Colon (tissue), 2 donors: ENCODE data around the gene GIGYF2.
"Not testable (repeated sequence)": the region's sequence is repeated elsewhere in the genome, so short reads cannot be mapped to it uniquely, and the experiment has no call there.

ENCODE experiments used
- FAIRE-seq: peaks from 2 replicates; lab custom pipeline; 2012; peaks lifted over from hg19 to GRCh38; lab: Jason Lieb, UNC
- donor health status: control.
- donor health status: control.

GIGYF2 gene

DNA sequence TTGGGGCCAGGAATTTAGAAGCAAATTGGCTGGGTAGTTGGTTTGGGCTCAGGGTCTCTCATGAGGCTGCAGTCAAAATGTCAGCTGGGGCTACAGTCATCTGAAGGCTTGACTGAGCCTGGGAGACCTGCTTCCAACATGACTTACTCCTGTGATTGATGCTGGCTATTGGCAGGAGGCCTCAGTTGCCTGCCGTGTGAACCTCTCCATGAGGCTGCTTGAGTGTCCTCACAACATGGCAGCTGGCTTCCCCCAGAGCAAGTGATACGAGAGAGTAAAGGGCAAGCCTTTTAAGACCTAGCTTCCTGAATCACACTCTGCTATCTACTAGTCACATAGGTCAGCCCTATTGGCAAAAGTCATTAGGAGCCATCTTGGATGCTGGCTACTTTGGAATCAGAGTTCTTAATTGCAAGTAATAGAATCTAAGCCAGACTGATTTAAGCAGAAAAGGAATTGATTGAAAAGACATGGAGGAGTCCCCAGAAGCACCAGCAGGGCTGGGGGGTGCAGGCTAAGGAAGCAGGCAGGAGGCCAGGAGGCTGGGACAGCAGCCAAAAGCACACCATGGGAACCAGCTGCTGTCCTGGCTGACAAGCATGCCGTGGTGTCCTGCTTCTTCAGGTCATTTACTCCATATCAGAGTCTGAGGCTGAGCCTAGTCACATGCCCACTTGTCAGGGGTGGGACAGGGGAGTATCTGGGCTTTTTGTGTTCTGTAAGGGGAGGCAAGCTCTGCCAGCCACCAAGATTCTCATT, 7.8 kb upstream of the GIGYF2 start:
- no peak for FAIRE-seq

DNA sequence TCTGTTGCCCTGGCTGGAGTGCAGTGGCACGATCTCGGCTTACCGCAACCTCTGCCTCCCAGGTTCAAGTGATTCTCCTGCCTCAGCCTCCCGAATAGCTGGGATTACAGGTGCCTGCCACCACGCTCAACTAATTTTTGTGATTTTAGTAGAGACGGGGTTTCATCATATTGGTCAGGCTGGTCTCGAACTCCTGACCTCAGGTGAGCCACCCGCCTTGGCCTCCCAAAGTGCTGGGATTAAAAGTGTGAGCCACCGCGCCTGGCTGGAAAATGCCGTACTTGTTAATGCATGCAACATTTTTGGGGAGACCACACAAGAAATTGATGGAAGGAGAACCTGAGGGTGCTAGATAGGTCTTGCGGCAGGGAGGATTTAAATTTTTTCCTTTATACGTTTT, 6.0 kb upstream of the GIGYF2 start:
- FAIRE-seq = not testable (repeated sequence)

DNA sequence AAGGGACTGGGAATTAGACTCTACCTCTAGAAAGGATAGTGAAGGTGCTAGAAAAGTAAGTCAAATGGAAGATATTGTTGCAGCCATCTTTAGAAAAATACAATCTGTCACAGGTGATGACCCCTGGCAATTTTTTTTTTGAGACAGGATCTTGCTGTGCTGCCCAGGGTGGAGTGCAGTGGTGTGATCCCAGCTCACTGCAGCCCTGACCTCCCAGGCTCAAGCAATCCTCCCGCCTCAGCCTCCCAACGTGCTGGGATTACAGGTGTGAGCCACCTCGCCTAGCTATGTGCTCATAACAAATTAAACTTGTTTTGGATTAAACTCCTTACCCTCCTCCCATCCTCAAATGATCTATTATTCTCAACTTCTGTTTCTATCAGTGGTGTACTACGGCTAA, 3.8 kb upstream of the GIGYF2 start:
- no peak for FAIRE-seq

DNA sequence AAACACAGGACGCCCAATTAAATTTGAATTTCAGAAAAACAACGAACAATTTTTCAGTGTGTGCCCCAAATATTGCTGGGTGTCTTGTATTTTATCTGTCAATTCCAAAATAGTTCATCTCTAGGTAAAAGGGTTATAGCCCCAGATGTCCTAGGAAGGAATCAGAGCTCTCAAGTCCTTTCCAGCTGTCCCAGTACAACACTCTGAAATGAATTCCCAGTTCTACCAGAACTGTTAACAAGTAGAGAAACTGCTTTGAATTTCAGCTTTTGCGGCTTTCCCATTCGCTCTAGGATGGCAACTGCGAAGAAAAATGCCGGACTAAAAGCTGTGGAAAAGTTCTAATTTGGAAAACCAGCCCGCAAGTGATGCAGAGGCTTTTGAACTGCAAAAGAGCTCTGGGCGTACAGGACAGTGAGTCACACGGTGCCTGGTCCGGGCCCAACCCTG, 497 bp upstream of the GIGYF2 start:
- FAIRE-seq = no peak

DNA sequence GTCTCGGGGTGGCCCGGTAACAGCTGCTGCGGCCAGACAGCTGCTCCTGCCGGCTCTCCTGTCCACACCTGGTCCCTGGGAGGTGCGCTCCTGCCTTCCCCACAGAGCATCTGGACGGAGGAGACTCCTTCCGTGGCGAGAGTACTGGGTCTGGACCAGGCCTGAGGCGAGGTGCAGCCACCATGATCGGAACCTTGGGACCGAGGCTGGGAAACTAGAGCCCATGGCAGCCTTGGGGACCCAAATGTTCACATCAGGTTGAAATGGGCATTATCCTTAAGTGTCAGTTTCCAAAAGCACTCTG, 628 bp downstream of the GIGYF2 start:
- no peak for FAIRE-seq

DNA sequence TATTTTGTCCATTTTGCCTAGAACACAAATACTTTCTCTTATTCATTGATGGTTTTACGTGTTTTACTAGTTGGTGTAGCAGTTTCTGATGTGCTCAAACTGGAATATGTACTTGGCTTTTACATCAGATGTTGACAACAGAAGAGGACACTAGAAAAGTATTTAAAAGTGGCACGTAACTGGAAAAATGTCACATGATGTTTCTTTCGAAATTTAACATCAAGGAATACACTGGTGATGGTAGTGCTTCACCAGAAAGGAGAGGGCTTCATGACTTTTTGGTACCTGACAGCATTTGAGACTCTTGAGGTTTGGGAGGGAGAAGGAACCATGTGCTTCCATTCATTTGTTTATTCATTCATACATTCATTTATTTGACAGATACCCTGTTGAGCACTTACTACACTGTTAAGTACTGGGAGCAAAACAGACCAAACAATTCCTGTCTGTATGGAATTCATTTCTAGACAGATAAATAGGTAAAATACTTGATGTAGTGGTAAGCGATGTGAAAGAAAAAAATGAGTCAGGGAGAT, 1.5 kb downstream of the GIGYF2 start:
- no peak for FAIRE-seq

DNA sequence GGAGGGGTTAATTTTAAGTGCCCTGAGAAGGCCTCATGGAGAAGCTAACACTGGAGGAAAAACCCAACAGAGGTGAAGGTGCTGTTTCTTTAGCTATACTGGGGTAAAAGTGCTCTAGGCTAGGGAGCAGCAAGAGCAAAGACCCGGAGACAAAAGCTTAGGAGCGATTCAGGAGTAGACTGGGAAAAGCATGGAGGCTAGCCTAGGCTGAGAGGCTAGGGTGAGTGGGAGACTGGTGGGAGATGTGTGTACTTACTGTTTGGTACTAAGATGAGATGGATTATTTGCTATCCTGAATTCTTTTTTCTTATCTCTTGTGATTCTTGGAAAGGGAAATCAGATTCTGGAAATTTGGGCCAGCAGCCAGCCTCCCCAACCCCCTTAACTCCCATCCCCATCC, 2.0 kb downstream of the GIGYF2 start:
- no peak for FAIRE-seq

DNA sequence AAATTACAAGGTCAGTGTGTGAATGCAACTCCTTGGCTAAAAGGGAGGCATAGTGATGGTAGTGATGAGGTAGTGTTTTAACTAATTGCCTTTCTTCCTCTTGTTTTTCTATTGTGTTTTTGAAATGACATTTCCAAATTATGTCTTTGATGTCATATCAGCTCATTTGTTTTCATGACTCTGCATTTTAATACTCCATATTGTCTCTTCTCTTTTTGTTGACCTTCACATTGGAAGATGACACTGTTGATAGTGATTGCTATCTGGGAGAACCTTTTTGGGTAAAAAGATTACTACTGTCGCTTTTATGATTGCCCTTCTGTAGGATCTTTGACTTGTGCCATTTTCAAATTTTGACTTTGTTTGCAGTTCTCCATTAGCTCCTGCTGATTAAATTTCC, 3.0 kb downstream of the GIGYF2 start:
- FAIRE-seq = no peak

DNA sequence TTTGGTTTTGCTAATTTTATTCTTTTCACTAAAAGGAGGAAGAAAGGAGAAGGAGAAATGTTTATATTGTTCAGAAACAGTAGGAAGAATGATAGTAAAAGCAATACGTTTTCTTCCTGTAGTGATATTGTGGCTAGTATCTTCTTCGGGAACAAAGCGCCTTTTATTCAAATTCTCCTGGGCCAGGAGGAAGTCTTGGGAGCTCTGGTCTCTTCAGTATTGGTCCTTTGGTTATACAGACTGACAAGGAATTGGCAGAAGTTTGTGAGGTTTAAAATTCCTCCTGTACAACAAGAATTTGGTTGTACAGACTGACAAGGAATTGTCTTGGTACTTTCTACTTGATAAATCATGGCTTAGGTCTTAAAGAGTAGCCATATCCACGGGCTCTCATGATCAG, 9.9 kb downstream of the GIGYF2 start:
- no peak for FAIRE-seq

DNA sequence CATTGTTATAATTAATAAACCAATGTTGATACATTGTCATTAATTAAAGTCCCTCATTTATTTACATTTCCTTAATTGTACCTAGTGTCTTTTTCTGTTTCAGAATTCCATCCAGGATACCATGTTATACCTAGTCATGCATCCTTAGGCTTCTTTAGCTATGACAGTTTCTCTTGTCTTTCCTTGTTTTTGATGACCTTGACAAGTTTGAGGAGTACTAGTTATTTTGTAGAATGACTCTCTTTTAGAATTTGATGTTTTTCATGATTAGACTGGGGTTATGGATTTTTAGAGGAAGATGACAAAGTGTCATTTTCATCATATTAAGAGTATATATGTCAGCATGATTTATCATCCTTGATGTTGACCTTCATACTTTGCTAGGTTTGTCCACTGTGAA, 16.4 kb downstream of the GIGYF2 start:
- FAIRE-seq = no peak

DNA sequence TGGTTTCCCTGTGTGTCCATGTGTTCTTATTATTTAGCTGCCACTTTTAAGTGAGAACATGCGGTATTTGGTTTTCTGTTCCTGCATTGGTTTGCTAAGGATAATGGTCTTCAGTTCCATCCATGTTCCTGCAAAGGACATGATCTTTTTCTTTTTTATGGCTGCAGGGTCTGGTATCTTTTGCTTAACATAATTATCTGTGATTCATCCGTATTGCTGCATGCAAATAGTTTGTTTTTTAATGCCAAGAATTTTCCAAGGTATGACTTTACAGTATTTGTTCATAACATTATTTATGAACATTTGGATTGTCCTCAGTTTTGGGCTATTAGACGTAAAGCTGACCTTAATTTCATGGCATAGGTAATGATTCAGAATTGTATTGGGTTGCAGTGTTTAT, 17.8 kb downstream of the GIGYF2 start:
- FAIRE-seq = no peak

DNA sequence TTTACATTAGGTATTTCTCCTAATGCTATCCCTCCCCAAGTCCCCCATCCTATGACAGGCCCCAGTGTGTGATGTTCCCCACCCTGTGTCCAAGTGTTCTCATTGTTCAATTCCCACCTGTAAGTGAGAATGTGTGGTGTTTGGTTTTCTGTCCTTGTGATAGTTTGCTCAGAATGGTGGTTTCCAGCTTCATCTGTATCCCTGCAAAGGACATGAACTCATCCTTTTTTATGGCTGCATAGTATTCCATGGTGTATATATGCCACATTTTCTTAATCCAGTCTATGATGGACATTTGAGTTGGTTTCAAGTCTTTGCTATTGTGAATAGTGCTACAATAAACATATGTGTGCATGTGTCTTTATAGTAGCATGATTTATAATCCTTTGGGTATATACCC, 22.9 kb downstream of the GIGYF2 start:
- not testable (repeated sequence) for FAIRE-seq

DNA sequence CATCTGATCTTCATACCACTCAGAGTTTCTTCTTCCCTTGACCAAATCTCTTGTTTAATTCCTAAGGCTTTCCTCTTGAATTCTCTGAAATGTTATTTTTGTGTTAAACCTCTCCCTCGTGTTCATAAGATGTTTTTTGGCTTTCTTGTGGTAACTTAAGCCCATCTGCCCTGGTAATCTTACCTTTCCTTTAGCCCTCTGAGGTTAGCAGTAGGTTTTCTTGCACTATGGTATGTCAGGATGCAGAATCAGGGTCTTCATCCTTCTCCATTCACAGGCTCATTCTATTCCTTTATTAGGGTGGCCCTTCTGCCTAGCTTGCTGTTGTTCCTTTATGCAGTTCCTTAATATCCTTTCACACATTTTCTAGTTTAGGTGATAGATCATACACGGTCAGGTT, 24.1 kb downstream of the GIGYF2 start:
- FAIRE-seq = no peak

DNA sequence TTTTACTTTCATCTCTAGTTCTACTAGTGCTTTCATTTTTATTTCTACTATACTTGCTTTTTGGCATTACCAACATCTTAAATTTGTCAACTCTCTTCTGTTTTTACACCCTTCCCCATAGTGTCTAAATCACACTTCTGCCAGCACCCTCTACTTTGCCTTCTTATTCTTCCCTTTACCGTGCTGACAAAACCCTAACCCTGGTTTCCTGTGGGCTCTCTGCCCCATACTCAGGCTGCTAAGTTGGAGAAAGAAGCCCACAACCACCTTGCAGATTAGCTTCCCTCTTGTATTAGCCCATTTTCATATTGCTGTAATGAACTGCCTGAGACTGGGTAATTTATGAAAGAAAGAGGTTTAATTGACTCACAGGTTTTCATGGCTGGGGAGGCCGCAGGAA, 24.8 kb downstream of the GIGYF2 start:
- no peak for FAIRE-seq

DNA sequence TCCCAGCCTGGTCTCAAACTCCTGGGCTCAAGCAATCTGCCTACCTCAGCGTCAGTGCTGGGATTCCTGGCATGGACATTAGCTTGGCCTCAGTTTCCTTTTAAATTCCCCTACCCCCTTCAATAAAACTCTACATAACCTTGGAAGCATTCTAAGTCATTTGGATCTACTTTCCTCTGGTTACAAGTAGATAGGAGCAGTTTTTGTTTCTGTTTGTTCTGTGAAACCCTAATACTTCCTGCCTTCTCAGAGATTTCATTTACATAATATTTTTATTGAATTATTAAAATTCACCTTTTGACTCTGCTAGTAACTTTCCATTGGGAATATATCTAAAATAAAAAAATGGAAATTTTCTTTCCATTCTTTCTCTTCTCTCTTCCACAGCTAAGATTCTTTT, 25.9 kb downstream of the GIGYF2 start:
- FAIRE-seq = no peak

DNA sequence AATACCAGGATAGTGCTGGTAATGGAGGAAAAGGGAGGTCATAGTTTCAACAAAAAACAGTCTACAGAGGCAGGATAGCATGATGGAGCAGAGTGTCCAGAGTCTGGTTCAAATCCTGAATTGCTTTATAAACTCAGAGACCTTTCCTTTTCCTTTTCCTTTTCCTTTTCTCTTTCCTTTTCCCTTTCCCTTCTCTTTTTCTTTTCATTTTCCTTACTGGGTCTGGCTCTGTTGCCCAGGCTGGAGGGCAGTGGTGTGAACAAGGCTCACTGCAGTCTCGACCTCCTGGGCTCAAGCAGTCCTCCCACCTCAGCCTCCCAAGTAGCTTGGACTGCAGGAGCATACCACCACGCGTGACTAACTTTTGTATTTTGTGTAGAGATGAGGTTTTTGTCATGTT, 31.7 kb downstream of the GIGYF2 start:
- no peak for FAIRE-seq

DNA sequence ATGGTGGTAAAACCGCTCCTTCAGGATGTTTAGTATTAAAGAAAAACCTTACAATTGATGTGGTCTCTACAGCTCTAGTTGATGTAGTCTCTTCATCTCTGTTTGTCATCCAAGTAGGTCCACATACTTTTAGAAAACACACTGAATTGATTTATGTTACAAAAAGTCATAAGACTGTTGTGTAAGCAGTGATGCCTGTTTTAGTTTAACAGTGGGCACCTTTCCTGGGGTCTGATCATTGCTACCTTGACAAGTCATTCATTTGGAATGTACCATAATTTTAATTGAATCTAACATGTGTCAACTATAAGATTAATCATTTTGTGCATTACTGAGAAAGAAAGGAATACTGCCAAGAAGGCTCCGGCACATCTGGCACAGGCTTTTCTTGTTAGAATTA, 34.3 kb downstream of the GIGYF2 start:
- no peak for FAIRE-seq

DNA sequence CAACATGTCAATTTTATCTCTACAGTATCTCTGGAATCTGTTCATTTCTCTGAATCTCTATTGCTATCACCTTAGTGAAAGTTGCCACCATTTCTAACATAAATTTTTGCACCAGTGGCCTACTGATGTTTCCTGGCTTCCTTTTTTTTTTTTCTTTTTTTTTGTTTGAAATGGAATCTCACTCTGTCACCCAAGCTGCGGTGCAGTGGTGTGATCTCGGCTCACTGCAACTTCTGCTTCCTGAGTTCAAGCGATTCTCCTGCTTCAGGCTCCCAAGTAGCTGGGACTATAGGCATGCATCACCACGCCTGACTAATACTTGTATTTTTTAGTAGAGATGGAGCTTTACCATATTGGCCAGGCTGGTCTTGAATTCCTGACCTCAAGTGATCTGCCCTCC, 44.2 kb downstream of the GIGYF2 start:
- FAIRE-seq = no peak

DNA sequence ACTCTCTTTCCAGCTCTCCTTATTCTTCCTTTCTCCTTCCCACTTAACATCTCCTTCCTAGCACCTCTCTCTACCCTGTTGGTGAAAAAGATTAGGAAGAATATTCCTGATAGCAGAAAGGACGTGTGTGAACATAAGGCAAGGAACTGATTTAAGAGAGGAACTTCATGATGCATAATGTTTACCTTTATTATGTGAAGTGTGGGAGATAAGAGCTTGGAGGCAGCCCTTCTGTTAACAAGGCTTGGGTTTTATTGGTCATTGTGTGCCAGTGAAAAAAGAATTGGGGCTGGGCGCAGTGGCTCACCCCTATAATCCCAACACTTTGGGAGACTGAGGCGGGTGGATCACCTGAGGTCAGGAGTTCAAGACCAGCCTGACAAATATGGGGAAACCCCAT, 44.8 kb downstream of the GIGYF2 start:
- no peak for FAIRE-seq

DNA sequence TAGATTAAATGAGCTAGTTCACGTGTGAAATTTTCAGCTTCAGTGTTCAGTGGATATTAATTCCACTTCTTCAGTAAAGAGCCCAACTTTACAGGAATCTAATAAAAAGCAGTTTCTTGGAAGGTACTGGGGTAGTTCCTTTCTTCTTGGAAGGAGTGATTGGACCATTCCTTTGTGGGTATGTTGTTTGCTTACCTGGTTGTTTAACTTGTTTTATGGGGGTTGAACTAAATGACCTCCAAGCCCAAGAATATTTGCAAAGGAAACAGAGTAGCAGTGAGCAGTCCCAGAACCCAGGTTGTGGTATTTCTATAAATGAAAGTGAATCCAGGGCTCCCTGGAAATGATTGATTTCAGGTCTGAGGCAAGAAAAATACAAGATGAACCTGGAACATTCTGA, 47.8 kb downstream of the GIGYF2 start:
- FAIRE-seq = no peak

DNA sequence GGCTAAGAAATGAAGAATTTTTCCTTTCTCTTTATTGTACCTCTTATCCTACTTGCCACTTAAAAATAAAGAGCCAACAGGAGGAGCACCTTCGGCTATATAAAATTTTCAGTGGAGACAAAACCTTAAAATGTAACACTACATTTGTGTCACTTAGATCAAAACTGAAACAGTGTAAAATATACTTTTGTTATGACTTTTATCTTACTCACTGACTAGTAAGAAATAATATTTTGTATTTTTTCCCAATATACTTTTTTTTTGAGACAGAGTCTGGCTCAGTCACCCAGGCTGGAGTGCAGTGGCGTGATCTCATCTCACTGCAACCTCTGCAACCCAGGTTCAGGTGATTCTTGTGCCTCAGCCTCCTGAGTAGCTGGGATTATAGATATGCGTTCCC, 50.9 kb downstream of the GIGYF2 start:
- FAIRE-seq = no peak

DNA sequence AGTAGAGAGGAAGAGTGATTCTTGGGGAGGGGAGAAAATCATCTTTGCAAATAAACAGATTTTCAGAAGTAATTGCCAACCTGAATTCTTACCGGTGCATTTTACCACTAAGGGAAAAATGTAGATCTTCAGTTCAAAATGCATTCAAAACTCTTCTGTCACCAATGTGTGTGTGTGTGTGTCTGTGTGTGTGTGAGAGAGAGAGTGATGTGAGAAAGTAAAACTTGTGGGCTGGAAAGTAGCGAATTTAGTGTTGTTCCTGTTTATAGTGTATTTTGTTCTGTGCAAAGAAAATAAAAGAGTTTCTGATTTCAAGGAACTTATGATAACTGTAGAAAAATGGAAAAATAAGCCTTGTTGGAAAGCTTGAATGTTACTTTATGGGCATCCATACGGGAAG, 52.2 kb downstream of the GIGYF2 start:
- FAIRE-seq = no peak

DNA sequence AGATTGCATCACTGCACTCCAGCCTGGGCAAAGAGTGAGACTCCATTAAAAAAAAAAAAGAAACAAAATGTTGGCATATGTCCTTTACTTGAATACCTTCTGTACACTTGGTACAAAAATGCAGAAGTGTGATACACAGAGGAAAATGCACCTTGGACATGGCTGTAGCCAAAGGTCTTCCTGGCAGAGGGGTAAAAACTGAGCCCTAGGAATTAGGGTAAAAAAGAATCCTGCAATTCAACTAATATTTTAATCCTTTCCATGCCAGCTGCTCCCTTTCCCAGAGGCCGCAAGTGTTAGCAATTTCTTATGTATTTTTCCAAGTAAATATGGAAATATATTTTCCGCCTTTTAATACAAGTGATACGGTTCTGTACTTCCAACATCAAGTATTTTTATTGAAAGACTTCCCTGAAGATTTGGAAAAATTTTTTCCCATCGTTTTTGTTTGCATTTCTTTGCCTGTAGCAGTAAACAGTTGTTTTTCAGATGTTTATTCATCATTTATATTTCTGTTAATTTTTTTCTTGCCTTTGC, 53.1 kb downstream of the GIGYF2 start:
- FAIRE-seq = no peak

DNA sequence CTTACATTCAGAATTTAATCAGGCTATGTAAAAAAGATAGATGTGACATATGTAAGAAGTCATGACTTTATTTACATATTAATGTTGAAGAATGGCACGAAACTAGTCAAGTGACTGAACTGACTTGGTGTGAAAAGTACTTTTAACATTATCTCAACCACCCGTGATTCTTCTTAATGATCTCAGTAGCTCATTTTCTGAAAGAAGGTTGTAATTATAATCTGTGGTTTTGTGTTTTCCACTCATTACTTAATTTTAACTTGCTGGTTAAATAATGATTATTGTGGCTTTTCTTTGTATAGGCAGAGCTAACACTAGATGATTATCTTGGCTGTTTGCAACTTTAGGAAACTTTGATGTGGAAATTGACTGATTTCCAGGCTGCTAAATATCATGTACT, 60.8 kb downstream of the GIGYF2 start:
- FAIRE-seq = no peak
